ENCODE measurements around the gene GSTM2. TPM values are rescaled to one million over a fixed set of nuclear protein-coding genes. Genes with fewer than 3 reads are reported as not detected.
A peak's percentile ranks its signal among the peaks of the same experiment; 100 is the strongest.
"Not testable (repeated sequence)": the region's sequence is repeated elsewhere in the genome, so short reads cannot be mapped to it uniquely, and the experiment has no call there.

The GSTM2 gene
- total RNA-seq, 4 donors from 2014 or later: 27.0 to 87.5 (median 57.2) TPM

- Histone ChIP-seq H3K4me3 (peak overlapping the region; percentile 36 to 61 (median 44)), H3K27me3 (no peaks in the 10 kb centered on the region), H3K4me1 (peaks cover 0 to 14% (median 6%) of the 10 kb centered on the region in 4 donors), H3K9me3 (no peaks in the 10 kb centered on the region), H3K27ac (peak overlapping the region; percentile 33 to 78 (median 62)), H3K36me3 (no peaks in the 10 kb centered on the region)
- in situ Hi-C loops (cut with MboI; ENCODE audit: low pct_ligation_motif_present in 1 of 4, low pct_unique_long_range_greater_than_20kb in 1 of 4, low sequenced_read_pairs in 3 of 4) (loop anchor here in 1 of 4 donors (25.0 kb wide), 1 partner anchor 319 kb away; the partner anchor contains the start of gene AHCYL1), intact Hi-C loops (cut with DNase I; ENCODE audit: low total_unique reads) (no loop called here)
- 20 to 28% methylated on average over 1 to 23 of the region's 26 CpGs for WGBS, 2 donors (ENCODE audit: low coverage in 1 of 2)
- TF ChIP-seq CTCF (IDR thresholded peaks at IDR 0.05) (no peak), EP300 (IDR thresholded peaks at IDR 0.05; ENCODE audit: low read depth) (no peak), POLR2AphosphoS5 (IDR thresholded peaks at IDR 0.05) (no peak), POLR2A (IDR thresholded peaks at IDR 0.05) (no peak)
- no peak for DNase-seq
Measured at GRCh38 chr1:109668123-109668775, 392 bp downstream of the GSTM2 start.

DNA sequence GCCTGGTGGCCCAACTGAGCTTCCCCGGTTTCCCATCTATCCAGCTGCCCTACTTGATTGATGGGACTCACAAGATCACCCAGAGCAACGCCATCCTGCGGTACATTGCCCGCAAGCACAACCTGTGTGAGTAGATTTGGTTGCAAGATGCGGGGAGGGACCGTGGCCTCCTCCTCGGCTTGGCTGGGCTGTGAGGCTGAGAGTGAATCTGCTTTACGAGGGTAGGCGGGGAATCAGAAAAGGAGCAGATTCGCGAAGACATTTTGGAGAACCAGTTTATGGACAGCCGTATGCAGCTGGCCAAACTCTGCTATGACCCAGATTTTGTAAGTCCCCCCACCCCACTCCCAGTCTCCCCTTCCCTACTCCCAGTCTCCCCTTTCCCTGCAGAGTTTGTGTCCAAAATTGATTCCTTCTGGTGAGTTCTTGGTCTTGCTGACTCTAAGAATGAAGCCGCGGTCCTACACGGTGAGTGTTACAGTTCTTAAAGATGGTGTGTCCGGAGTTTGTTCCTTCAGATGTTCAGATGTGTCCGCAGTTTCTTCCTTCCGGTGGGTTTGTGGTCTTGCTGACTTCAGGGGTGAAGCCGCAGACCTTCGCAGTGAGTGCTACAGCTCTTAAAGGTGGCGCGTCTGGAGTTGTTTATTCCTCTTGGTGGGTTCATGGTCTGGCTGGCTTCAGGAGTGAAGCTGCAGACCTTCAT lies 1.5 kb downstream of the GSTM2 start:
- DNase-seq: peak; percentile 27
- Histone ChIP-seq H3K27me3 (no peaks in the 10 kb centered on the region), H3K4me1 (peaks cover 0 to 14% (median 6%) of the 10 kb centered on the region in 4 donors), H3K27ac (peak overlapping the region in 3 of 4 donors; percentile 5 to 43 (median 29)), H3K36me3 (no peaks in the 10 kb centered on the region), H3K9me3 (no peaks in the 10 kb centered on the region), H3K4me3 (peak overlapping the region in 1 of 4 donors; percentile 1)
- in situ Hi-C loops (cut with MboI; ENCODE audit: low pct_ligation_motif_present in 1 of 4, low pct_unique_long_range_greater_than_20kb in 1 of 4, low sequenced_read_pairs in 3 of 4): loop anchor here in 1 of 4 donors (25.0 kb wide), 1 partner anchor 318 kb away; the partner anchor contains the start of gene AHCYL1
- WGBS, 2 donors (ENCODE audit: low coverage in 1 of 2): 80% methylated on average over 22 of the region's 22 CpGs; no CpG with 5 or more reads in 1 of the 2 donors
- TF ChIP-seq POLR2A (IDR thresholded peaks at IDR 0.05) (no peak), POLR2AphosphoS5 (IDR thresholded peaks at IDR 0.05) (no peak), EP300 (IDR thresholded peaks at IDR 0.05; ENCODE audit: low read depth) (no peak), CTCF (IDR thresholded peaks at IDR 0.05) (no peak)
- intact Hi-C loops (cut with DNase I; ENCODE audit: low total_unique reads): no loop called here

GRCh38 chr1:109669949-109670302 lies 2.1 kb downstream of the GSTM2 start:
- H3K27me3 ChIP-seq; H3K4me3 ChIP-seq; H3K36me3 ChIP-seq; intact Hi-C loops (cut with DNase I; ENCODE audit: low total_unique reads); DNase-seq; H3K9me3 ChIP-seq: not testable (repeated sequence)
- peak overlapping the region in 1 of 4 donors; percentile 43 for H3K27ac ChIP-seq
- in situ Hi-C loops (cut with MboI; ENCODE audit: low pct_ligation_motif_present in 1 of 4, low pct_unique_long_range_greater_than_20kb in 1 of 4, low sequenced_read_pairs in 3 of 4): loop anchor here in 2 of 4 donors (5.0 to 25.0 kb wide), 2 partner anchors 52 to 317 kb away; partner anchors contain the start of gene AHCYL1 (in 1 of the 2)
- WGBS, 2 donors (ENCODE audit: low coverage in 1 of 2): 94 to 100% methylated on average over 2 to 5 of the region's 5 CpGs
- peaks cover 0 to 14% (median 6%) of the 10 kb centered on the region in 4 donors for H3K4me1 ChIP-seq

- in situ Hi-C loops (cut with MboI; ENCODE audit: low pct_ligation_motif_present in 1 of 4, low pct_unique_long_range_greater_than_20kb in 1 of 4, low sequenced_read_pairs in 3 of 4): loop anchor here in 2 of 4 donors (5.0 to 25.0 kb wide), 2 partner anchors 51 to 316 kb away; partner anchors contain the start of gene AHCYL1 (in 1 of the 2)
- intact Hi-C loops (cut with DNase I; ENCODE audit: low total_unique reads): no loop called here
- peak; percentile 17 for DNase-seq
- H3K27ac ChIP-seq: no peak overlapping the region
- no peaks in the 10 kb centered on the region for H3K9me3 ChIP-seq
- WGBS, 2 donors (ENCODE audit: low coverage in 1 of 2): 80 to 90% methylated on average over 1 to 5 of the region's 5 CpGs
- H3K36me3 ChIP-seq: no peaks in the 10 kb centered on the region
- TF ChIP-seq POLR2AphosphoS5 (IDR thresholded peaks at IDR 0.05) (no peak), EP300 (IDR thresholded peaks at IDR 0.05; ENCODE audit: low read depth) (no peak), POLR2A (IDR thresholded peaks at IDR 0.05) (no peak), CTCF (IDR thresholded peaks at IDR 0.05) (no peak)
- no peaks in the 10 kb centered on the region for H3K27me3 ChIP-seq
- H3K4me3 ChIP-seq: no peak overlapping the region
- peaks cover 0 to 14% (median 6%) of the 10 kb centered on the region in 4 donors for H3K4me1 ChIP-seq
Measured at GRCh38 chr1:109671067-109671466, 3.2 kb downstream of the GSTM2 start.

GRCh38 chr1:109673861-109674260 lies 6.0 kb downstream of the GSTM2 start:
- in situ Hi-C loops (cut with MboI; ENCODE audit: low pct_ligation_motif_present in 1 of 4, low pct_unique_long_range_greater_than_20kb in 1 of 4, low sequenced_read_pairs in 3 of 4): loop anchor here in 2 of 4 donors (5.0 to 25.0 kb wide), 2 partner anchors 48 to 313 kb away; partner anchors contain the start of gene AHCYL1 (in 1 of the 2)
- H3K4me1 ChIP-seq; H3K36me3 ChIP-seq; intact Hi-C loops (cut with DNase I; ENCODE audit: low total_unique reads); DNase-seq; H3K27me3 ChIP-seq; H3K4me3 ChIP-seq; H3K27ac ChIP-seq; H3K9me3 ChIP-seq: not testable (repeated sequence)
- 70% methylated on average over 2 of the region's 2 CpGs; no CpG with 5 or more reads in 1 of the 2 donors for WGBS, 2 donors (ENCODE audit: low coverage in 1 of 2)

DNA sequence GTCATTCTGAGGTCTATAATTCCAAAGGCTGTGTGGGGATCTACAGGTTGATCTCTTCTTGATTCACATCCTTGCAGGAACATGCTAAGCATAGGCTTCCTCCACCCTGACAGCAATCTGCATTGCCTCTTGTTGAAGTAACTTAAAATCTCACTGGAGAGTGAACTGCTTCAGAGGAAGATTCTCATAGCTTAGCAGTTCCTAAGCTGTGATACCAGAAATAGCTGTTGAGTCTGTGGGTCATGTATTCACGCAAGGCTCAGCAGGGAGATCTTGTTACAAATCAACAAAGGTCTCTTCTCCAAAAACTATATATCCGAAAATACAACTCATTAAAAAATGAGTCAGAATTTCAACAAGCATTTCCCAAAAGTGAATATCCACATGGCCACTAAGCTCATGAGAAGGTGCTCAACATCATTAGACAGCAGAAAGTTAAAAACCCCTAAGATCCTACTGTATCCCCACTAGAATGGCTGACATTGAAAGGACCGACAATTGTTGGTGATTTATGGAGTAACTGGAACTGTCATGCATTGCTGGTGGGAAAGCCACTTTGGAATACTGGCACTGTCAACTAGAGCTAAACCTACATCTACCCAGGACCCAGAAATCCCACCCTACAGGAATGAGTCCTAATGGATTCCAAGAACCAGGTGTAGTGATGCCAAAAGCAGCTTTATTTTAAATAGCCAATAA lies 9.0 kb downstream of the GSTM2 start:
- WGBS, 2 donors (ENCODE audit: low coverage in 1 of 2): 91 to 93% methylated on average over 2 to 3 of the region's 3 CpGs
- DNase-seq; H3K27me3 ChIP-seq; H3K36me3 ChIP-seq; intact Hi-C loops (cut with DNase I; ENCODE audit: low total_unique reads); in situ Hi-C loops (cut with MboI; ENCODE audit: low pct_ligation_motif_present in 1 of 4, low pct_unique_long_range_greater_than_20kb in 1 of 4, low sequenced_read_pairs in 3 of 4); H3K27ac ChIP-seq; H3K4me1 ChIP-seq; H3K9me3 ChIP-seq; H3K4me3 ChIP-seq: not testable (repeated sequence)
